Endothelial cell of umbilical vein (primary cell): Measurements from ENCODE around the gene TCF15. TPM values are rescaled to one million over a fixed set of nuclear protein-coding genes. Genes with fewer than 3 reads are reported as not detected.

ENCODE experiments used
- BruUV-seq: library from RNA; stranded (reverse); fragments of 400-500 nt; replicated peaks from 2 replicates; lab custom pipeline; 2021; lab: Mats Ljungman, UMichigan
- CTCF ChIA-PET: fragments of 300-600, 350-600 bp; sonication (Branson Sonifier 250); formaldehyde crosslinking; loops from one replicate; lab custom pipeline; 2021; ENCODE audit warnings: antibody characterized with exemption, inconsistent platforms; lab: Charles Lee
- POLR2A ChIA-PET: fragments of 300-600, 350-600 bp; sonication (Branson Sonifier 250); formaldehyde crosslinking; loops from one replicate; lab custom pipeline; 2021; ENCODE audit warnings: antibody characterized with exemption, inconsistent platforms; lab: Charles Lee
- DNase-seq: peaks from one replicate; pipeline ENCODE4 v3.0.0-alpha.2; 2011; ENCODE audit warnings: low read depth, low spot score
- FAIRE-seq: peaks from 2 replicates; lab custom pipeline; 2011; peaks lifted over from hg19 to GRCh38; lab: Jason Lieb, UNC
- H2AFZ ChIP-seq: 2 replicates; pipeline ENCODE4 v1.6.0; 2012; ENCODE audit warnings: low read depth, low read length, control low read depth, inconsistent platforms
- H3K27ac ChIP-seq: 2 replicates; pipeline ENCODE4 v1.5.1; 2011; ENCODE audit warnings: low read depth, mild to moderate bottlenecking, control low read depth, low read length, moderate library complexity; ENCODE audit not compliant: insufficient read depth
- H3K27me3 ChIP-seq, 2 experiments: 2 replicates each; pipeline versions ENCODE4 v1.6.0 to v1.6.1; 2011; ENCODE audit warnings: low read length in 2 of 2, mixed read lengths in 1 of 2; ENCODE audit not compliant: control insufficient read depth in 2 of 2, insufficient read depth in 2 of 2
- H3K36me3 ChIP-seq, 2 experiments: 2 replicates in 1 of 2; 3 replicates in 1 of 2; pipeline ENCODE4 v1.5.1; 2011; ENCODE audit warnings: low read length in 2 of 2, mild to moderate bottlenecking in 1 of 2, moderate library complexity in 1 of 2; ENCODE audit not compliant: control insufficient read depth in 2 of 2, insufficient read depth in 2 of 2; ENCODE audit errors: extremely low read depth in 1 of 2
- H3K4me1 ChIP-seq: 3 replicates; pipeline ENCODE4 v1.5.1; 2011; ENCODE audit warnings: mild to moderate bottlenecking, low read length; ENCODE audit not compliant: control insufficient read depth, insufficient read depth; ENCODE audit errors: extremely low read depth
- H3K4me2 ChIP-seq: 2 replicates; pipeline ENCODE4 v1.6.1; 2011; ENCODE audit warnings: low read length, control low read depth, mixed read lengths; ENCODE audit not compliant: insufficient read depth
- H3K4me3 ChIP-seq, 3 experiments: fragments of 200-600 bp in 1 of 3; sonication (generic), shearing (Covaris generic) in 1 of 3; replicated peaks in 1 of 3; 2 replicates each; pipeline ENCODE4 v1.5.1; 2011 to 2016; ENCODE audit warnings: control low read depth in 3 of 3, low read length in 3 of 3, mild to moderate bottlenecking in 2 of 3, inconsistent platforms in 1 of 3, low read depth in 1 of 3, moderate library complexity in 1 of 3; ENCODE audit not compliant: insufficient read depth in 1 of 3
- H3K79me2 ChIP-seq: 2 replicates; pipeline ENCODE4 v1.6.0; 2012; ENCODE audit warnings: low read length, inconsistent platforms; ENCODE audit not compliant: control insufficient read depth, insufficient read depth
- H3K9ac ChIP-seq: replicated peaks from 2 replicates; pipeline ENCODE3; 2011; ENCODE audit warnings: low read length, control low read depth; ENCODE audit not compliant: insufficient read depth; ENCODE audit errors: extremely low read depth
- H3K9me1 ChIP-seq: replicated peaks from 3 replicates; pipeline ENCODE4 v1.6.0; 2011; ENCODE audit warnings: mild to moderate bottlenecking, low read length; ENCODE audit not compliant: control insufficient read depth, insufficient read depth; ENCODE audit errors: extremely low read depth
- H3K9me3 ChIP-seq: replicated peaks from 2 replicates; pipeline ENCODE4 v1.5.1; 2012; ENCODE audit warnings: low read length, inconsistent platforms; ENCODE audit not compliant: control insufficient read depth, insufficient read depth
- H4K20me1 ChIP-seq: replicated peaks from 2 replicates; pipeline ENCODE3; 2011; ENCODE audit warnings: mild to moderate bottlenecking, low read length; ENCODE audit not compliant: control insufficient read depth, insufficient read depth; ENCODE audit errors: extremely low read depth
- FOS ChIP-seq: IDR thresholded peaks from 2 replicates; pipeline ENCODE4 v1.6.1; 2011; ENCODE audit warnings: mild to moderate bottlenecking, low read length, moderate library complexity, borderline replicate concordance; ENCODE audit not compliant: insufficient read depth
- GATA2 ChIP-seq: IDR thresholded peaks from 2 replicates; pipeline ENCODE4 v1.7.0; 2011; ENCODE audit warnings: low read depth, mild to moderate bottlenecking, moderate library complexity, mixed read lengths, low read length; ENCODE audit not compliant: insufficient read length, insufficient read depth
- JUN ChIP-seq: IDR thresholded peaks from 2 replicates; pipeline ENCODE4 v1.6.1; 2011; ENCODE audit warnings: borderline replicate concordance, low read depth; ENCODE audit not compliant: insufficient read length, insufficient read depth
- POLR2A ChIP-seq: IDR thresholded peaks from 2 replicates; pipeline ENCODE4 v1.6.1; 2012; ENCODE audit warnings: low read depth, mild to moderate bottlenecking, control low read depth, low read length
- POLR2AphosphoS5 ChIP-seq: IDR thresholded peaks from 2 replicates; pipeline ENCODE4 v1.6.1; 2012; ENCODE audit warnings: low read depth, mild to moderate bottlenecking, control low read depth, low read length, moderate library complexity; ENCODE audit not compliant: insufficient read depth
- dilution Hi-C: fragments of 300-500 bp; cut with MboI; formaldehyde crosslinking; loops from one replicate; pipeline ENCODE4 v1.15.0; 2019; ENCODE audit warnings: low sequenced_read_pairs; ENCODE audit not compliant: extremely low pct_ligation_motif_present
- intact Hi-C: fragments of 100-400 bp; cut with micrococcal nuclease; formaldehyde crosslinking; loops from one replicate; pipeline ENCODE4 v1.10.0; 2022
- polyA plus RNA-seq, 4 experiments: library from polyadenylated mRNA; depleted of rRNA in 3 of 4; stranded (reverse) in 3 of 4; unstranded in 1 of 4; fragments of >200 nt; gene quantifications; 2 replicates each; pipeline versions ENCODE4 v1.2.1 to v1.2.3, GENCODE V29; 2011 to 2012; ENCODE audit warnings: missing spikeins in 1 of 4
- total RNA-seq: library from RNA; stranded (reverse); gene quantifications from 2 replicates; pipeline ENCODE4 v1.2.3, GENCODE V29; 2021

The TCF15 gene
- total and polyA plus RNA-seq, 2 donors (not counting 3 experiments of a cell fraction or from before 2014, with no cell fraction given) = 0.07 to 1.3 TPM

GRCh38 chr20:635893-636338 is 25.8 kb upstream of the TCF15 start:
- intact Hi-C loops = no loop called here
- CTCF ChIA-PET = interaction anchor here (2.8 kb wide), 1 partner anchor 10 kb away, joined by 11 read pairs; no protein-coding TSS in a partner anchor
- H3K27ac ChIP-seq = no peak overlapping the region
- BruUV-seq = no TSS peak
- peaks cover 2 to 6% of the 10 kb centered on the region in 2 experiments for H3K27me3 ChIP-seq
- H3K4me3 ChIP-seq = no peak overlapping the region
- DNase-seq = no peak
- H3K79me2 ChIP-seq = no peaks in the 10 kb centered on the region
- H2AFZ ChIP-seq = no peak overlapping the region
- no peak for FAIRE-seq
- no peaks in the 10 kb centered on the region for H3K36me3 ChIP-seq
- dilution Hi-C loops = no loop called here
- H3K4me1 ChIP-seq = no peaks in the 10 kb centered on the region
- no peaks in the 10 kb centered on the region for H3K9me3 ChIP-seq
- H3K9me1 ChIP-seq = no peaks in the 10 kb centered on the region
- TF ChIP-seq GATA2 (no peak), JUN (no peak), POLR2A (no peak)
- no peaks in the 10 kb centered on the region for H4K20me1 ChIP-seq
- POLR2A ChIA-PET = no interaction called here
- no peak overlapping the region for H3K9ac ChIP-seq
- H3K4me2 ChIP-seq = no peak overlapping the region

- dilution Hi-C loops (no loop called here), intact Hi-C loops (no loop called here)
- CTCF ChIA-PET = interaction anchor here (2.8 kb wide), 1 partner anchor 10 kb away, joined by 11 read pairs; no protein-coding TSS in a partner anchor
- H3K9me1 ChIP-seq = no peaks in the 10 kb centered on the region
- POLR2A ChIA-PET = no interaction called here
- H3K27me3 ChIP-seq = peaks cover 2 to 6% of the 10 kb centered on the region in 2 experiments
- DNase-seq (no peak), FAIRE-seq (no peak)
- no peak overlapping the region for H3K4me3 ChIP-seq
- H3K27ac ChIP-seq = no peak overlapping the region
- TF ChIP-seq POLR2AphosphoS5 (no peak), FOS (no peak)
- no peak overlapping the region for H2AFZ ChIP-seq
- H3K9me3 ChIP-seq = no peaks in the 10 kb centered on the region
- no TSS peak for BruUV-seq
- no peaks in the 10 kb centered on the region for H3K79me2 ChIP-seq
- H3K4me2 ChIP-seq = no peak overlapping the region
- H4K20me1 ChIP-seq = no peaks in the 10 kb centered on the region
- no peaks in the 10 kb centered on the region for H3K36me3 ChIP-seq
- H3K9ac ChIP-seq = no peak overlapping the region
- H3K4me1 ChIP-seq = no peaks in the 10 kb centered on the region
Measured at GRCh38 chr20:635028-635892, 25.2 kb upstream of the TCF15 start.
